Measurements from ENCODE around the gene LRRN3. TPM values are rescaled to one million over a fixed set of nuclear protein-coding genes. Genes with fewer than 3 reads are reported as not detected.
"Not testable (repeated sequence)": the region's sequence is repeated elsewhere in the genome, so short reads cannot be mapped to it uniquely, and the experiment has no call there.

LRRN3 gene
- total RNA-seq, 1 experiment from 2014 or later = not detected

DNA sequence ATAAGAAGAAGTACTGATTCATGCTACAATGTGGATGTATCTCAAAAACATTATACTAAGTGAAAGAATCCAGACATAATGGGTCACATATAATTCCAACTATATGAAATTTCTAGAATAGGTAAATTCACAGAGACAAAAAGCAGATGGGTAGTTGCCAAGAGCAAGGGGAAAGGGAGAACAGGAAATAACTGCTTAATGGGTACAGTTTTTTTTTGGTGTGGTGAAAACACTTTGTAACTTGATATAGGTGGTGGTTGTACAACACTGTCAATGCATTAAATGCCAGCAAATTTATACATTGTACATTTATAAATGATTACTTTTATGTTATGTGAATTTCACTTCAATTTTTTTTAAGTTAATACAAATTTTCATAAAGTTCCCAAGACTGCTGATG is 19.4 kb upstream of the LRRN3 start:
- H3K79me2 ChIP-seq (ENCODE audit: low read length) = no peaks in the 10 kb centered on the region

DNA sequence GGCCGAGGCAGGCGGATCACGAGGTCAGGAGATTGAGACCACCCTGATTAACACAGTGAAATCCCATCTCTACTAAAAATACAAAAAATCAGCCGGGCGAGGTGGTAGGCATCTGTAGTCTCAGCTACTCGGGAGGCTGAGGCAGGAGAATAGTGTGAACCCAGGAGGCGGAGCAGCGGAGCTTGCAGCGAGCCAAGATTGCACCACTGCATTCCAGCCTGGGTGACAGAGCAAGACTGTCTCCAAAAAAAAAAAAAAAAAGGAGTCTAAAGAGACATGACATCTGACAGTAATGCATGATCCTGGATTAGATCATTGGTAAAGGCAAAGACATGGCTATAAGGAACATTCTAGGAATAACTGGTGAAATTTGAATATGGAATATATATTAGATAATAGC is 18.3 kb upstream of the LRRN3 start:
- not testable (repeated sequence) for H3K4me1 ChIP-seq (ENCODE audit: low read length); H4K20me1 ChIP-seq (ENCODE audit: insufficient read depth, low read depth, low read length); H3K4me2 ChIP-seq (ENCODE audit: low read depth, low read length, poor library complexity, severe bottlenecking); H3K9me3 ChIP-seq (ENCODE audit: low read length); H3K27me3 ChIP-seq (ENCODE audit: low read length); H3K4me3 ChIP-seq (ENCODE audit: low read length); H3K36me3 ChIP-seq (ENCODE audit: insufficient read depth, low read length); H3K27ac ChIP-seq (ENCODE audit: low read length); H3K9ac ChIP-seq (ENCODE audit: low read length); H2AFZ ChIP-seq (ENCODE audit: low read length); H3K79me2 ChIP-seq (ENCODE audit: low read length); H3K9me2 ChIP-seq (replicated peaks; ENCODE audit: insufficient read depth, low read length); DNase-seq

More for the DNA sequence above, 19.4 kb upstream of the LRRN3 start:
- Histone ChIP-seq H3K4me2 (ENCODE audit: low read depth, low read length, poor library complexity, severe bottlenecking) (no peak overlapping the region), H3K4me1 (ENCODE audit: low read length) (no peaks in the 10 kb centered on the region), H3K36me3 (ENCODE audit: insufficient read depth, low read length) (no peaks in the 10 kb centered on the region), H2AFZ (ENCODE audit: low read length) (no peak overlapping the region), H3K27ac (ENCODE audit: low read length) (no peak overlapping the region), H3K9me2 (replicated peaks; ENCODE audit: insufficient read depth, low read length) (no peaks in the 10 kb centered on the region), H3K9me3 (ENCODE audit: low read length) (peaks cover 10% of the 10 kb centered on the region; the same call in 1 of the 2 replicates), H4K20me1 (ENCODE audit: insufficient read depth, low read depth, low read length) (no peaks in the 10 kb centered on the region), H3K9ac (ENCODE audit: low read length) (no peak overlapping the region), H3K27me3 (ENCODE audit: low read length) (no peaks in the 10 kb centered on the region), H3K4me3 (ENCODE audit: low read length) (no peak overlapping the region)
- DNase-seq = no peak

DNA sequence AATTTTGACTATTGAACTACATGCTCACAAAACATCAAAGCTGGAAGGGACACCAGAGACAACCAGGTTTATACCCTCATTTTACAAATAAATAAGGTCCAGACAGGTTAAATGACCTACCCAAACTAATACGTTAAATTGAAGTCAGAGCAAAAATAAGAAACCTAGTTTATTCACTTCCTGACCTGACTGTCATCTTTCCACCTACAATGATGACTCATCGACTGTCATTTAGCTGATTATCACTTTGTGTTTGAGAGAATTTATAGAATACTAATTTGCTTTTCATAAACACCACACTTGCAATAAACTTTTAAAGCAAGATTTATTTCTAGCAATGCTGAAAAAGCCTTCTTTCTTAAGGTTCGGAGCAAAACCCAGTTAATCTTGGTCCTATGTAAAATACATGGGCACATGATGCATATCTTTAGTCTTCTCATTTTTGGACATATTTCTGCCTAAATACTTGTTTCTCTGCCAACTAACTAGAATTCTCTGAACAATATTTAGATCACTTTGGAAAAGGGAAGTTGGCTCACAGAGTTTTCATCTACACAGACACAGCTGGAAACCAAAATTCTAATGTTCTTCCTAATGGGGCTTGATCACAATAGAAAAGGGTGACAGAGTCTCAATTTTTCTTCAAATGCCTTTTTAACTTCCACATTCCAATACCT is 16.7 kb upstream of the LRRN3 start:
- Histone ChIP-seq H3K9ac (ENCODE audit: low read length) (no peak overlapping the region), H3K9me2 (replicated peaks; ENCODE audit: insufficient read depth, low read length) (no peaks in the 10 kb centered on the region), H3K4me3 (ENCODE audit: low read length) (no peak overlapping the region), H3K36me3 (ENCODE audit: insufficient read depth, low read length) (no peaks in the 10 kb centered on the region), H3K27ac (ENCODE audit: low read length) (no peak overlapping the region), H3K27me3 (ENCODE audit: low read length) (no peaks in the 10 kb centered on the region), H3K79me2 (ENCODE audit: low read length) (no peaks in the 10 kb centered on the region), H3K4me1 (ENCODE audit: low read length) (no peaks in the 10 kb centered on the region), H4K20me1 (ENCODE audit: insufficient read depth, low read depth, low read length) (no peaks in the 10 kb centered on the region), H3K4me2 (ENCODE audit: low read depth, low read length, poor library complexity, severe bottlenecking) (no peak overlapping the region), H3K9me3 (ENCODE audit: low read length) (peaks cover 4% of the 10 kb centered on the region; the same call in 1 of the 2 replicates), H2AFZ (ENCODE audit: low read length) (no peak overlapping the region)
- DNase-seq = no peak

DNA sequence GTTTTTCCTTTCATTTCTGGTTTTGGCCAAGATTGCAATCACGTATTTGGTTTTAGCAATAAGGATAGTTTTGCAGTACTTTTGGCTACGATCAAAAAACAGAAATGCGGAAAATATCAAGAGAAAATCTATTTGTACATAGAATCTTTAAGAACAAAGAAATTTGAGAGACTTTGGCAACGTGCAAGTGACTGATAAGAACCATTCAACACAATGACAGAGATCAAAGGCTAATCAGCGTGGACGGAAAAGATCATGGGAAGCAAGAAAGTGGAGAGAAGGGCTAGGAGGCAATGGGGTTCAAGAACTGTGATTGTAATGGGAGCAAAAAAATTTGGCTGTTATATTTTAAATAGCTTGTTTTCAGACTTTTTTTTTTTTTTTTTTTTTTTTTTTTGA is 16.2 kb upstream of the LRRN3 start:
- Histone ChIP-seq H2AFZ (ENCODE audit: low read length) (no peak overlapping the region), H3K27me3 (ENCODE audit: low read length) (no peaks in the 10 kb centered on the region), H3K9me2 (replicated peaks; ENCODE audit: insufficient read depth, low read length) (no peaks in the 10 kb centered on the region), H3K9ac (ENCODE audit: low read length) (no peak overlapping the region), H3K79me2 (ENCODE audit: low read length) (no peaks in the 10 kb centered on the region), H3K4me1 (ENCODE audit: low read length) (no peaks in the 10 kb centered on the region), H3K9me3 (ENCODE audit: low read length) (peaks cover 4% of the 10 kb centered on the region; the same call in 1 of the 2 replicates), H3K4me2 (ENCODE audit: low read depth, low read length, poor library complexity, severe bottlenecking) (no peak overlapping the region), H4K20me1 (ENCODE audit: insufficient read depth, low read depth, low read length) (no peaks in the 10 kb centered on the region), H3K27ac (ENCODE audit: low read length) (no peak overlapping the region), H3K4me3 (ENCODE audit: low read length) (no peak overlapping the region), H3K36me3 (ENCODE audit: insufficient read depth, low read length) (no peaks in the 10 kb centered on the region)
- DNase-seq = no peak

DNA sequence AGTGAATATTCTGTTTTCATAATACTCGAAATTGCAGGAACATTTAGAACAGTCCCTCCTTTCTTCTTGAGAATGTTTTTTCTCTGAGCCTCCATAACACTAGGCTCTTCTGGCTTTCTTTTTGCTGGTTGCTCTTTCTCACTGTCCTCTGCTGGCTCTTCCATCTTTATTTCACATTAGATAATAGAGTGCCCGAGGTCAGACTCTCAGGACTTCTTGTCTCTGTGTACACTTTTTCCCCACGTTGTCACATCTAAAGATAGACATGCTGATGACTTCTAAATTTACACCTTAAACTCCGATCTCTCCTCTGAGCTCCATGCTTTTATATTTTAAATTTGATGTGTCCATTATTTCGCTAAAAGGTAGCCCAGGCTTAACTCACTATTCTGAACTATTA is 15.4 kb upstream of the LRRN3 start:
- Histone ChIP-seq H4K20me1 (ENCODE audit: insufficient read depth, low read depth, low read length) (no peaks in the 10 kb centered on the region), H3K4me3 (ENCODE audit: low read length) (no peak overlapping the region), H3K27ac (ENCODE audit: low read length) (no peak overlapping the region), H3K4me2 (ENCODE audit: low read depth, low read length, poor library complexity, severe bottlenecking) (no peak overlapping the region), H3K27me3 (ENCODE audit: low read length) (no peaks in the 10 kb centered on the region), H3K9me3 (ENCODE audit: low read length) (peaks cover 4% of the 10 kb centered on the region; the same call in 1 of the 2 replicates), H3K4me1 (ENCODE audit: low read length) (no peaks in the 10 kb centered on the region), H3K36me3 (ENCODE audit: insufficient read depth, low read length) (no peaks in the 10 kb centered on the region), H3K79me2 (ENCODE audit: low read length) (no peaks in the 10 kb centered on the region), H2AFZ (ENCODE audit: low read length) (no peak overlapping the region), H3K9me2 (replicated peaks; ENCODE audit: insufficient read depth, low read length) (no peaks in the 10 kb centered on the region), H3K9ac (ENCODE audit: low read length) (no peak overlapping the region)
- no peak for DNase-seq

GRCh38 chr7:111076205-111076604 is 14.7 kb upstream of the LRRN3 start:
- H3K9ac ChIP-seq (ENCODE audit: low read length) = no peak overlapping the region
- H3K36me3 ChIP-seq (ENCODE audit: insufficient read depth, low read length) = no peaks in the 10 kb centered on the region
- H2AFZ ChIP-seq (ENCODE audit: low read length) = no peak overlapping the region
- H3K4me3 ChIP-seq (ENCODE audit: low read length) = no peak overlapping the region
- H3K9me2 ChIP-seq (replicated peaks; ENCODE audit: insufficient read depth, low read length) = no peaks in the 10 kb centered on the region
- no peak overlapping the region for H3K27ac ChIP-seq (ENCODE audit: low read length)
- no peaks in the 10 kb centered on the region for H3K79me2 ChIP-seq (ENCODE audit: low read length)
- H3K9me3 ChIP-seq (ENCODE audit: low read length) = peaks cover 7% of the 10 kb centered on the region; the same call in 1 of the 2 replicates
- no peak for DNase-seq
- no peaks in the 10 kb centered on the region for H4K20me1 ChIP-seq (ENCODE audit: insufficient read depth, low read depth, low read length)
- no peaks in the 10 kb centered on the region for H3K27me3 ChIP-seq (ENCODE audit: low read length)
- no peak overlapping the region for H3K4me2 ChIP-seq (ENCODE audit: low read depth, low read length, poor library complexity, severe bottlenecking)
- H3K4me1 ChIP-seq (ENCODE audit: low read length) = no peaks in the 10 kb centered on the region

GRCh38 chr7:111077001-111077400 is 13.9 kb upstream of the LRRN3 start:
- Histone ChIP-seq H3K9me3 (ENCODE audit: low read length) (peaks cover 7% of the 10 kb centered on the region; the same call in 1 of the 2 replicates), H4K20me1 (ENCODE audit: insufficient read depth, low read depth, low read length) (no peaks in the 10 kb centered on the region), H3K4me3 (ENCODE audit: low read length) (no peak overlapping the region), H3K4me1 (ENCODE audit: low read length) (no peaks in the 10 kb centered on the region), H3K27me3 (ENCODE audit: low read length) (no peaks in the 10 kb centered on the region), H3K27ac (ENCODE audit: low read length) (no peak overlapping the region), H3K9ac (ENCODE audit: low read length) (no peak overlapping the region), H3K9me2 (replicated peaks; ENCODE audit: insufficient read depth, low read length) (no peaks in the 10 kb centered on the region), H2AFZ (ENCODE audit: low read length) (no peak overlapping the region), H3K36me3 (ENCODE audit: insufficient read depth, low read length) (no peaks in the 10 kb centered on the region), H3K4me2 (ENCODE audit: low read depth, low read length, poor library complexity, severe bottlenecking) (no peak overlapping the region), H3K79me2 (ENCODE audit: low read length) (no peaks in the 10 kb centered on the region)
- no peak for DNase-seq

DNA sequence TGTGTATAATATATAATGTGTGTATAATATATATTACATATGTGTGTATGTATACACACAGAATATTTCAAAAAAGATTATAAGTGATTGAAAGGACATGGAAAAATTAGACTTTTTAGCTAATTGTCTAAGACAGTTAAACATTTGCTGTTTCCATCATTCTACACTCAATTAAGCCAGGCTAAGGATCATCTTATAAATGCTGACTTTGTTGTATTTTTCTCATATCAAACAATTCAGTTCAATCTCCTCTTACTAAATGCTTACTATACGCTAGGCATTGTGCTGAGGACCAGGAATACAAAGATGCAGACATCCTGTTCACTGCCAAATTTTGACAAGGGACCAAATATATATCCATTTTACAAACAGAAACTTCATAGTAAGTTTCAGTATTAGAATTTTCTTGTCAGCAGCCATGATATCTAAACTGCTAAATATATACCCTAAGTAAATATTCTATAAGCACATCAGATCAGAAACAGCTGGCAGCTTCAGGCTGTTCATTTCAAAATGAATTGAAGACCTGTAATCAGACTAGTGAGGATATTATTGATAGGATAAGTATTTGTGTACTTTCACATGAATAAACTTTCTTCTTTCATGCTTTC is 10.3 kb upstream of the LRRN3 start:
- H3K36me3 ChIP-seq (ENCODE audit: insufficient read depth, low read length) = no peaks in the 10 kb centered on the region
- H3K79me2 ChIP-seq (ENCODE audit: low read length) = no peaks in the 10 kb centered on the region

More for the DNA sequence above, 10.3 kb upstream of the LRRN3 start:
- no peak overlapping the region for H3K4me3 ChIP-seq (ENCODE audit: low read length)
- H3K27ac ChIP-seq (ENCODE audit: low read length) = no peak overlapping the region
- H3K4me1 ChIP-seq (ENCODE audit: low read length) = no peaks in the 10 kb centered on the region
- no peaks in the 10 kb centered on the region for H3K9me2 ChIP-seq (replicated peaks; ENCODE audit: insufficient read depth, low read length)
- DNase-seq = no peak
- H3K9me3 ChIP-seq (ENCODE audit: low read length) = 0 out of 2 replicates have a peak, but pooled peaks cover 3% of the 10 kb centered on the region
- no peaks in the 10 kb centered on the region for H4K20me1 ChIP-seq (ENCODE audit: insufficient read depth, low read depth, low read length)
- no peak overlapping the region for H2AFZ ChIP-seq (ENCODE audit: low read length)
- H3K9ac ChIP-seq (ENCODE audit: low read length) = no peak overlapping the region
- no peaks in the 10 kb centered on the region for H3K27me3 ChIP-seq (ENCODE audit: low read length)
- no peak overlapping the region for H3K4me2 ChIP-seq (ENCODE audit: low read depth, low read length, poor library complexity, severe bottlenecking)

Data from Karpas-422 (cell line).